Suprapubic skin (tissue), 4 donors: ENCODE results near the gene TSPAN19.
A peak's percentile ranks its signal among the peaks of the same experiment; 100 is the strongest.

Source experiments
- EP300 ChIP-seq: sonication (generic); formaldehyde crosslinking; IDR thresholded peaks from one replicate; pipeline ENCODE4 v1.6.1; 2017; ENCODE audit warnings: antibody characterized with exemption
- POLR2A ChIP-seq, 2 donors: fragments of 450-650 bp; IDR thresholded peaks; one replicate each; pipeline ENCODE4 v1.6.1; 2017; ENCODE audit warnings: antibody characterized with exemption in 2 of 2, mild to moderate bottlenecking in 2 of 2, moderate library complexity in 2 of 2
- POLR2AphosphoS5 ChIP-seq, 3 donors: sonication (generic); formaldehyde crosslinking; IDR thresholded peaks; one replicate each; pipeline ENCODE4 v1.6.1; 2017; ENCODE audit warnings: antibody characterized with exemption in 3 of 3
- TF ChIP-seq, protein P1 (sequence below), 2 donors: fragments of 200-600 bp in 1 of 2; fragments of 450-650 bp in 1 of 2; sonication (generic) in 1 of 2; IDR thresholded peaks; one replicate each; pipeline ENCODE4 v1.5.1; 2016 to 2019; ENCODE audit warnings: antibody characterized with exemption in 2 of 2, mild to moderate bottlenecking in 1 of 2, moderate library complexity in 1 of 2

DNA sequence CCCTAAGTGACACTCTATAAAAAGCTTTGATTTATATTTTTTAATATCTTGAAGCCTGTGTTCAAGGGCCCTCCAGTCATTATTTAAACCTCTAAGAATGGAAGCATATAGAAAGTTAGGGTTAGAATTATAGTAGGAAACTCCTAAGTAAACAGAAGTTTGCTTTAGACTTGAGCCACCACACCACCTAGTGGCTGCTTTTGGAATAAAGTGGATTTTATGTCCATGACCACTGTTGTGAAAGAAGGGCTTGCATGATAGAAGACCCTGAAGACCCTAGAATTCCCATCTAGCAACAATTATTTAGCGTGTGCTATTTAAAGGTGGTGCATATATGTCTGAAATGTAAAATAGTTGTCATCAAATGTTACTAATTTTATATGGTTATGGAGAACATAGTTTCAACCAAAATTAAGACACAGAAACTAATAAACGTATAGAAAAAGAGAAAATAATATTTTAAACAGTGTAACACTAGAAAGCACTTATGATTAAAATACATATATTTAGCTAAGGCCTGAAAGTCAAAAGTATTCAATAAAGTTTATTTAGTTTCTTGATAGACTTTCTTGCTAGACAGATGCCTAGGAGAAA lies 21.4 kb upstream of the TSPAN19 start:
- TF ChIP-seq, protein P1, sequence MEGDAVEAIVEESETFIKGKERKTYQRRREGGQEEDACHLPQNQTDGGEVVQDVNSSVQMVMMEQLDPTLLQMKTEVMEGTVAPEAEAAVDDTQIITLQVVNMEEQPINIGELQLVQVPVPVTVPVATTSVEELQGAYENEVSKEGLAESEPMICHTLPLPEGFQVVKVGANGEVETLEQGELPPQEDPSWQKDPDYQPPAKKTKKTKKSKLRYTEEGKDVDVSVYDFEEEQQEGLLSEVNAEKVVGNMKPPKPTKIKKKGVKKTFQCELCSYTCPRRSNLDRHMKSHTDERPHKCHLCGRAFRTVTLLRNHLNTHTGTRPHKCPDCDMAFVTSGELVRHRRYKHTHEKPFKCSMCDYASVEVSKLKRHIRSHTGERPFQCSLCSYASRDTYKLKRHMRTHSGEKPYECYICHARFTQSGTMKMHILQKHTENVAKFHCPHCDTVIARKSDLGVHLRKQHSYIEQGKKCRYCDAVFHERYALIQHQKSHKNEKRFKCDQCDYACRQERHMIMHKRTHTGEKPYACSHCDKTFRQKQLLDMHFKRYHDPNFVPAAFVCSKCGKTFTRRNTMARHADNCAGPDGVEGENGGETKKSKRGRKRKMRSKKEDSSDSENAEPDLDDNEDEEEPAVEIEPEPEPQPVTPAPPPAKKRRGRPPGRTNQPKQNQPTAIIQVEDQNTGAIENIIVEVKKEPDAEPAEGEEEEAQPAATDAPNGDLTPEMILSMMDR (IDR thresholded peaks at IDR 0.05): peak; percentile 47 to 64
- TF ChIP-seq POLR2AphosphoS5 (IDR thresholded peaks at IDR 0.05) (no peak), POLR2A (IDR thresholded peaks at IDR 0.05) (no peak), EP300 (no peak)
